ENCODE results near the gene ABCG1.

DNA sequence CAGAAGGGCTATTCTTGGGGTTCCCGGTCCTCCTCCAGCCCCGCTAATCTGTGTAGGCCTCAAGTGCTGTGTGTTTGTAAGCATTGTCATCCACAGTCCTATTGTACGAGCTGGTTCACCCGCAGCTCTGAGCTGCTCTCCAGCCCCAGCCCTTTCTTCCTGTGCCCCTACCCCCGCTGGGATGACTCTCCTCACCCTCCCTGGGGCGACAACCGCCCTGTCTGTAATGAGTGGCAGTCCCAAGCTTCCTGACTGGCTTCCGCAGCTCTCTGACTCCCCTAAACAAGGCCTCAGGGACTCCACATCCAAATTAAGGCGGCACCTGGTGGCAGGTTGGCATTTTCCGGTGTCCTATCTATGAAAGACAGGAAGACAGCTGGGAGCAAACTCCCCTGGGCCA, 50.4 kb downstream of the ABCG1 start:
- TF ChIP-seq CTCF (IDR thresholded peaks at IDR 0.05; ENCODE audit: low read length): no peak
- TF ChIP-seq EZH2 (optimal IDR thresholded peaks at IDR 0.05; ENCODE audit: low read depth, low read length): no peak
- TF ChIP-seq EZH2phosphoT487 (IDR thresholded peaks at IDR 0.05; ENCODE audit: low read length): no peak
